H1 (cell line): Measurements from ENCODE around the gene OR6N1. TPM values are rescaled to one million over a fixed set of nuclear protein-coding genes. Genes with fewer than 3 reads are reported as not detected.

Source experiments
- ASH2L ChIP-seq: fragments of 200-600, 300-600 bp; sonication (generic); IDR thresholded peaks from one replicate; pipeline ENCODE4 v1.7.1; 2017; ENCODE audit warnings: low read length
- CEBPB ChIP-seq: IDR thresholded peaks from 2 replicates; pipeline ENCODE4 v1.6.1; 2012; ENCODE audit warnings: low read depth, low read length
- EGR1 ChIP-seq: IDR thresholded peaks from 2 replicates; pipeline ENCODE4 v1.6.1; 2011; ENCODE audit warnings: low read depth, low read length, borderline replicate concordance
- FOSL1 ChIP-seq: IDR thresholded peaks from 2 replicates; pipeline ENCODE4 v1.6.1; 2011; ENCODE audit warnings: mild to moderate bottlenecking, low read depth, low read length, moderate library complexity; ENCODE audit not compliant: insufficient read depth
- KDM5A ChIP-seq: fragments of 200-600 bp; IDR thresholded peaks from 2 replicates; pipeline ENCODE4 v1.7.1; 2012; ENCODE audit warnings: mild to moderate bottlenecking, low read length, inconsistent platforms, mixed read lengths
- SIN3A ChIP-seq, 2 experiments: IDR thresholded peaks in 1 of 2; conservative IDR thresholded peaks in 1 of 2; 2 replicates each; pipeline ENCODE4 v1.6.1; 2011 to 2012; ENCODE audit warnings: low read length in 2 of 2, improper control_type of control experiment in 1 of 2, low read depth in 1 of 2, mild to moderate bottlenecking in 1 of 2
- ZNF274 ChIP-seq: IDR thresholded peaks from 2 replicates; pipeline ENCODE4 v1.7.0; 2012; ENCODE audit warnings: low read length, borderline replicate concordance; ENCODE audit errors: extremely low read depth
- polyA plus RNA-seq, 7 experiments: library from polyadenylated mRNA; depleted of rRNA in 3 of 7; stranded (reverse) in 5 of 7; unstranded in 2 of 7; fragments of >200 nt in 5 of 7; fragments of 200-250 nt in 2 of 7; gene quantifications; 1 replicate in 5 of 7; 2 replicates in 1 of 7; 4 replicates in 1 of 7; pipeline versions ENCODE4 v1.2.1 to v1.2.3, GENCODE V29; 2011 to 2013; ENCODE audit warnings: missing spikeins in 2 of 7, mixed read lengths in 2 of 7
- total RNA-seq: library from RNA; stranded (reverse); fragmentation: NEBNext Ultra II Directional; extraction: Animal tissue kit (Norgen Biotek cat#: 25700); gene quantifications from 2 replicates; pipeline ENCODE4 v1.2.1, GENCODE V29; 2021
- TF ChIP-seq, protein P1 (sequence below): fragments of 300-600 bp; sonication (generic); IDR thresholded peaks from 2 replicates; pipeline ENCODE4 v1.7.1; 2012; ENCODE audit warnings: low read length, moderate library complexity, mild to moderate bottlenecking, inconsistent platforms; ENCODE audit not compliant: insufficient replicate concordance
- TF ChIP-seq, protein P2 (sequence below): IDR thresholded peaks from 2 replicates; pipeline ENCODE4 v1.6.1; 2012; ENCODE audit warnings: inconsistent platforms
- TF ChIP-seq, protein P3 (sequence below): IDR thresholded peaks from 2 replicates; pipeline ENCODE4 v1.6.1; 2012; ENCODE audit warnings: low read length, inconsistent platforms

OR6N1 gene
- total and polyA plus RNA-seq, 2 of the 8 experiments (the other 6 are each of a cell fraction or from before 2014, with no cell fraction given): not detected

DNA sequence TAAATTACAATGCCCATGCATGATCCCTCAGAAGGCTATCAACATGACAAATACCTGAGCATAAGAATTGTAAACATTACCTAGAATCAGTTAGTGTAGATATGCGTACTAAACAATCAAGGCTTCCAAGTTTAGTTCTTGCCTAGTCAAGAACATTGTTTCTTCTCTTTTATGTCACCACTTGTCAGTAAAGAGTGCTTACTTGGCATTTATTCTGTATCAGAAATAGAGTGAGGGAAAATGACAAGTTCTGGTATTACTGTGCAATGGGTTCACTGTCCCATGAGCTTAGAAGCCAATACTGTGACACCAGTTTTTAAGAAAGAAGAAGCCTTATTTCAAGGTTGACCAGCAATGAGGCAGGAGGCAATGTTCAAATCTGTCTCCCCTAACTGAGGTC lies 31.7 kb upstream of the OR6N1 start (continued):
- TF ChIP-seq, protein P1, sequence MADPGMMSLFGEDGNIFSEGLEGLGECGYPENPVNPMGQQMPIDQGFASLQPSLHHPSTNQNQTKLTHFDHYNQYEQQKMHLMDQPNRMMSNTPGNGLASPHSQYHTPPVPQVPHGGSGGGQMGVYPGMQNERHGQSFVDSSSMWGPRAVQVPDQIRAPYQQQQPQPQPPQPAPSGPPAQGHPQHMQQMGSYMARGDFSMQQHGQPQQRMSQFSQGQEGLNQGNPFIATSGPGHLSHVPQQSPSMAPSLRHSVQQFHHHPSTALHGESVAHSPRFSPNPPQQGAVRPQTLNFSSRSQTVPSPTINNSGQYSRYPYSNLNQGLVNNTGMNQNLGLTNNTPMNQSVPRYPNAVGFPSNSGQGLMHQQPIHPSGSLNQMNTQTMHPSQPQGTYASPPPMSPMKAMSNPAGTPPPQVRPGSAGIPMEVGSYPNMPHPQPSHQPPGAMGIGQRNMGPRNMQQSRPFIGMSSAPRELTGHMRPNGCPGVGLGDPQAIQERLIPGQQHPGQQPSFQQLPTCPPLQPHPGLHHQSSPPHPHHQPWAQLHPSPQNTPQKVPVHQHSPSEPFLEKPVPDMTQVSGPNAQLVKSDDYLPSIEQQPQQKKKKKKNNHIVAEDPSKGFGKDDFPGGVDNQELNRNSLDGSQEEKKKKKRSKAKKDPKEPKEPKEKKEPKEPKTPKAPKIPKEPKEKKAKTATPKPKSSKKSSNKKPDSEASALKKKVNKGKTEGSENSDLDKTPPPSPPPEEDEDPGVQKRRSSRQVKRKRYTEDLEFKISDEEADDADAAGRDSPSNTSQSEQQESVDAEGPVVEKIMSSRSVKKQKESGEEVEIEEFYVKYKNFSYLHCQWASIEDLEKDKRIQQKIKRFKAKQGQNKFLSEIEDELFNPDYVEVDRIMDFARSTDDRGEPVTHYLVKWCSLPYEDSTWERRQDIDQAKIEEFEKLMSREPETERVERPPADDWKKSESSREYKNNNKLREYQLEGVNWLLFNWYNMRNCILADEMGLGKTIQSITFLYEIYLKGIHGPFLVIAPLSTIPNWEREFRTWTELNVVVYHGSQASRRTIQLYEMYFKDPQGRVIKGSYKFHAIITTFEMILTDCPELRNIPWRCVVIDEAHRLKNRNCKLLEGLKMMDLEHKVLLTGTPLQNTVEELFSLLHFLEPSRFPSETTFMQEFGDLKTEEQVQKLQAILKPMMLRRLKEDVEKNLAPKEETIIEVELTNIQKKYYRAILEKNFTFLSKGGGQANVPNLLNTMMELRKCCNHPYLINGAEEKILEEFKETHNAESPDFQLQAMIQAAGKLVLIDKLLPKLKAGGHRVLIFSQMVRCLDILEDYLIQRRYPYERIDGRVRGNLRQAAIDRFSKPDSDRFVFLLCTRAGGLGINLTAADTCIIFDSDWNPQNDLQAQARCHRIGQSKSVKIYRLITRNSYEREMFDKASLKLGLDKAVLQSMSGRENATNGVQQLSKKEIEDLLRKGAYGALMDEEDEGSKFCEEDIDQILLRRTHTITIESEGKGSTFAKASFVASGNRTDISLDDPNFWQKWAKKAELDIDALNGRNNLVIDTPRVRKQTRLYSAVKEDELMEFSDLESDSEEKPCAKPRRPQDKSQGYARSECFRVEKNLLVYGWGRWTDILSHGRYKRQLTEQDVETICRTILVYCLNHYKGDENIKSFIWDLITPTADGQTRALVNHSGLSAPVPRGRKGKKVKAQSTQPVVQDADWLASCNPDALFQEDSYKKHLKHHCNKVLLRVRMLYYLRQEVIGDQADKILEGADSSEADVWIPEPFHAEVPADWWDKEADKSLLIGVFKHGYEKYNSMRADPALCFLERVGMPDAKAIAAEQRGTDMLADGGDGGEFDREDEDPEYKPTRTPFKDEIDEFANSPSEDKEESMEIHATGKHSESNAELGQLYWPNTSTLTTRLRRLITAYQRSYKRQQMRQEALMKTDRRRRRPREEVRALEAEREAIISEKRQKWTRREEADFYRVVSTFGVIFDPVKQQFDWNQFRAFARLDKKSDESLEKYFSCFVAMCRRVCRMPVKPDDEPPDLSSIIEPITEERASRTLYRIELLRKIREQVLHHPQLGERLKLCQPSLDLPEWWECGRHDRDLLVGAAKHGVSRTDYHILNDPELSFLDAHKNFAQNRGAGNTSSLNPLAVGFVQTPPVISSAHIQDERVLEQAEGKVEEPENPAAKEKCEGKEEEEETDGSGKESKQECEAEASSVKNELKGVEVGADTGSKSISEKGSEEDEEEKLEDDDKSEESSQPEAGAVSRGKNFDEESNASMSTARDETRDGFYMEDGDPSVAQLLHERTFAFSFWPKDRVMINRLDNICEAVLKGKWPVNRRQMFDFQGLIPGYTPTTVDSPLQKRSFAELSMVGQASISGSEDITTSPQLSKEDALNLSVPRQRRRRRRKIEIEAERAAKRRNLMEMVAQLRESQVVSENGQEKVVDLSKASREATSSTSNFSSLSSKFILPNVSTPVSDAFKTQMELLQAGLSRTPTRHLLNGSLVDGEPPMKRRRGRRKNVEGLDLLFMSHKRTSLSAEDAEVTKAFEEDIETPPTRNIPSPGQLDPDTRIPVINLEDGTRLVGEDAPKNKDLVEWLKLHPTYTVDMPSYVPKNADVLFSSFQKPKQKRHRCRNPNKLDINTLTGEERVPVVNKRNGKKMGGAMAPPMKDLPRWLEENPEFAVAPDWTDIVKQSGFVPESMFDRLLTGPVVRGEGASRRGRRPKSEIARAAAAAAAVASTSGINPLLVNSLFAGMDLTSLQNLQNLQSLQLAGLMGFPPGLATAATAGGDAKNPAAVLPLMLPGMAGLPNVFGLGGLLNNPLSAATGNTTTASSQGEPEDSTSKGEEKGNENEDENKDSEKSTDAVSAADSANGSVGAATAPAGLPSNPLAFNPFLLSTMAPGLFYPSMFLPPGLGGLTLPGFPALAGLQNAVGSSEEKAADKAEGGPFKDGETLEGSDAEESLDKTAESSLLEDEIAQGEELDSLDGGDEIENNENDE: no peak
- TF ChIP-seq FOSL1 (no peak), ASH2L (no peak), ZNF274 (no peak), KDM5A (no peak), EGR1 (no peak), SIN3A (conservative IDR thresholded peaks at IDR 0.05 in 1 of 2, IDR thresholded peaks at IDR 0.05 in 1 of 2; ENCODE audit: low read depth in 1 of 2, low read length in 2 of 2) (no peak), CEBPB (no peak)
- TF ChIP-seq, protein P2, sequence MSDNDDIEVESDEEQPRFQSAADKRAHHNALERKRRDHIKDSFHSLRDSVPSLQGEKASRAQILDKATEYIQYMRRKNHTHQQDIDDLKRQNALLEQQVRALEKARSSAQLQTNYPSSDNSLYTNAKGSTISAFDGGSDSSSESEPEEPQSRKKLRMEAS: no peak
- TF ChIP-seq, protein P3, sequence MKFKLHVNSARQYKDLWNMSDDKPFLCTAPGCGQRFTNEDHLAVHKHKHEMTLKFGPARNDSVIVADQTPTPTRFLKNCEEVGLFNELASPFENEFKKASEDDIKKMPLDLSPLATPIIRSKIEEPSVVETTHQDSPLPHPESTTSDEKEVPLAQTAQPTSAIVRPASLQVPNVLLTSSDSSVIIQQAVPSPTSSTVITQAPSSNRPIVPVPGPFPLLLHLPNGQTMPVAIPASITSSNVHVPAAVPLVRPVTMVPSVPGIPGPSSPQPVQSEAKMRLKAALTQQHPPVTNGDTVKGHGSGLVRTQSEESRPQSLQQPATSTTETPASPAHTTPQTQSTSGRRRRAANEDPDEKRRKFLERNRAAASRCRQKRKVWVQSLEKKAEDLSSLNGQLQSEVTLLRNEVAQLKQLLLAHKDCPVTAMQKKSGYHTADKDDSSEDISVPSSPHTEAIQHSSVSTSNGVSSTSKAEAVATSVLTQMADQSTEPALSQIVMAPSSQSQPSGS: no peak
